Measurements from ENCODE around the gene SPRED1.

GRCh38 chr15:38271144-38271543 is 18.5 kb downstream of the SPRED1 start:
- TF ChIP-seq CTCF (IDR thresholded peaks at IDR 0.05; ENCODE audit: poor library complexity) (no peak), EZH2 (IDR thresholded peaks at IDR 0.05; ENCODE audit: borderline replicate concordance) (no peak)

Data from hepatocyte (in vitro differentiated cells).